ENCODE data around the gene ZNF225.
"Not testable (repeated sequence)": the region's sequence is repeated elsewhere in the genome, so short reads cannot be mapped to it uniquely, and the experiment has no call there.

The ZNF225 gene

GRCh38 chr19:44113784-44114390 is 688 bp downstream of the ZNF225 start:
- POLR2A ChIA-PET = interaction anchor here (1.1 kb wide), 1 partner anchor 51 kb away, joined by 3 read pairs; the partner anchor contains the start of gene ZNF226
- DNase-seq (ENCODE audit: extremely low spot score) = no peak

GRCh38 chr19:44121162-44121561 is 8.0 kb downstream of the ZNF225 start:
- DNase-seq (ENCODE audit: extremely low spot score); POLR2A ChIA-PET; CTCF ChIA-PET: not testable (repeated sequence)

More at GRCh38 chr19:44113784-44114390, 688 bp downstream of the ZNF225 start:
- CTCF ChIA-PET = interaction anchor here (0.8 to 1.2 kb wide), 2 partner anchors 44 to 163 kb away, joined by 3 read pairs; partner anchors contain the start of gene ZNF221
- TF ChIP-seq CTCF (IDR thresholded peaks at IDR 0.05; ENCODE audit: control extremely low read depth, extremely low read depth, low read depth, missing control alignments) = no peak

- ChIA-PET CTCF (interaction anchor here (2.5 kb wide), 1 partner anchor 15 kb away, joined by 7 read pairs; no protein-coding TSS in a partner anchor), POLR2A (no interaction called here)
- DNase-seq (ENCODE audit: extremely low spot score) = no peak
- TF ChIP-seq CTCF (IDR thresholded peaks at IDR 0.05; ENCODE audit: control extremely low read depth, extremely low read depth, low read depth, missing control alignments) = no peak
Observed at GRCh38 chr19:44131955-44132354, 18.8 kb downstream of the ZNF225 start.

- TF ChIP-seq CTCF (IDR thresholded peaks at IDR 0.05; ENCODE audit: control extremely low read depth, extremely low read depth, low read depth, missing control alignments) = no peak
- CTCF ChIA-PET = interaction anchor here (1.1 kb wide), 1 partner anchor 10 kb away, joined by 4 read pairs; no protein-coding TSS in a partner anchor
- POLR2A ChIA-PET = interaction anchor here (1.0 kb wide), 2 partner anchors 23 to 207 kb away, joined by 3 read pairs; partner anchors contain the start of genes ZNF226 and ZNF45
- DNase-seq (ENCODE audit: extremely low spot score) = peak; percentile 88
Observed at GRCh38 chr19:44141191-44142058, 28.2 kb downstream of the ZNF225 start, which contains the start of gene ZNF234. TSS of gene ZNF234 (plus strand) at chr19:44141554. CDS start at chr19:44144633, 3,079 bp downstream.

GRCh38 chr19:44142059-44142433 is 28.8 kb downstream of the ZNF225 start:
- CTCF ChIA-PET = no interaction called here
- no peak for DNase-seq (ENCODE audit: extremely low spot score)
- no peak for TF ChIP-seq CTCF (IDR thresholded peaks at IDR 0.05; ENCODE audit: control extremely low read depth, extremely low read depth, low read depth, missing control alignments)
- POLR2A ChIA-PET = interaction anchor here (0.6 to 1.0 kb wide), 3 partner anchors 23 to 472 kb away, joined by 3 read pairs; partner anchors contain the start of genes PLAUR, ZNF226 and ZNF45

- TF ChIP-seq CTCF (IDR thresholded peaks at IDR 0.05; ENCODE audit: control extremely low read depth, extremely low read depth, low read depth, missing control alignments) = no peak
- ChIA-PET CTCF (interaction anchor here (1.8 kb wide), 1 partner anchor 15 kb away, joined by 5 read pairs; the partner anchor contains the start of gene ZNF226), POLR2A (interaction anchor here (1.2 kb wide), 1 partner anchor 15 kb away, joined by 3 read pairs; the partner anchor contains the start of gene ZNF226)
- DNase-seq (ENCODE audit: extremely low spot score) = no peak
Observed at GRCh38 chr19:44149776-44150175, 36.6 kb downstream of the ZNF225 start.

Data from GM10248 (cell line).